Muscle of arm (tissue), 12 donors: ENCODE measurements around the gene MGAT1. TPM values are rescaled to one million over a fixed set of nuclear protein-coding genes. Genes with fewer than 3 reads are reported as not detected.
"Not testable (repeated sequence)": the region's sequence is repeated elsewhere in the genome, so short reads cannot be mapped to it uniquely, and the experiment has no call there.

Source experiments
- DNase-seq: peaks from one replicate; pipeline ENCODE4 v3.0.0-alpha.2; 2013
- polyA plus RNA-seq, 12 donors: library from polyadenylated mRNA; unstranded; fragments of 120-200 nt; gene quantifications; one replicate each; pipeline ENCODE4 v1.2.1, GENCODE V29; 2013; ENCODE audit not compliant: insufficient read length in 12 of 12

Gene MGAT1
- polyA plus RNA-seq, 12 donors, result 63.3 to 109 (median 73.6) TPM; not detected in 1

- DNase-seq, result not testable (repeated sequence)
Measured at GRCh38 chr5:180827374-180827773, 24.8 kb upstream of the MGAT1 start.

- DNase-seq, result no peak
Measured at GRCh38 chr5:180825768-180826525, 23.3 kb upstream of the MGAT1 start.

GRCh38 chr5:180824630-180825476 lies 22.2 kb upstream of the MGAT1 start:
- no peak for DNase-seq

GRCh38 chr5:180823940-180824629 lies 21.5 kb upstream of the MGAT1 start:
- no peak for DNase-seq

GRCh38 chr5:180823346-180823745 lies 20.7 kb upstream of the MGAT1 start:
- no peak for DNase-seq

GRCh38 chr5:180821538-180821937 lies 18.9 kb upstream of the MGAT1 start:
- no peak for DNase-seq

- no peak for DNase-seq
Measured at GRCh38 chr5:180820788-180821321, 18.2 kb upstream of the MGAT1 start.

GRCh38 chr5:180818677-180819341 lies 16.2 kb upstream of the MGAT1 start:
- DNase-seq, result no peak

GRCh38 chr5:180817893-180818674 lies 15.5 kb upstream of the MGAT1 start:
- no peak for DNase-seq

- DNase-seq, result peak; percentile 56
Measured at GRCh38 chr5:180816608-180817534, 14.3 kb upstream of the MGAT1 start.

GRCh38 chr5:180815293-180815917 lies 12.8 kb upstream of the MGAT1 start:
- no peak for DNase-seq

GRCh38 chr5:180813420-180813819 lies 10.8 kb upstream of the MGAT1 start:
- no peak for DNase-seq

- DNase-seq, result no peak
Measured at GRCh38 chr5:180811623-180812124, 9.1 kb upstream of the MGAT1 start.

GRCh38 chr5:180810959-180811622 lies 8.5 kb upstream of the MGAT1 start:
- DNase-seq, result peak; percentile 64

GRCh38 chr5:180810210-180810958 lies 7.8 kb upstream of the MGAT1 start:
- DNase-seq, result peak; percentile 98

- DNase-seq, result peak; percentile 94
Measured at GRCh38 chr5:180809403-180810209, 7.0 kb upstream of the MGAT1 start.
